HG03565 (cell line): ENCODE results near the gene SEPTIN5.
"Not testable (repeated sequence)": the region's sequence is repeated elsewhere in the genome, so short reads cannot be mapped to it uniquely, and the experiment has no call there.

Experiments used
- ATAC-seq: cut with Tn5 transposase; IDR thresholded peaks from one replicate; pipeline ENCODE4 v1.9.1; 2021; ENCODE audit warnings: mild to moderate bottlenecking, moderate library complexity; ENCODE audit not compliant: unreplicated experiment

The SEPTIN5 gene

DNA sequence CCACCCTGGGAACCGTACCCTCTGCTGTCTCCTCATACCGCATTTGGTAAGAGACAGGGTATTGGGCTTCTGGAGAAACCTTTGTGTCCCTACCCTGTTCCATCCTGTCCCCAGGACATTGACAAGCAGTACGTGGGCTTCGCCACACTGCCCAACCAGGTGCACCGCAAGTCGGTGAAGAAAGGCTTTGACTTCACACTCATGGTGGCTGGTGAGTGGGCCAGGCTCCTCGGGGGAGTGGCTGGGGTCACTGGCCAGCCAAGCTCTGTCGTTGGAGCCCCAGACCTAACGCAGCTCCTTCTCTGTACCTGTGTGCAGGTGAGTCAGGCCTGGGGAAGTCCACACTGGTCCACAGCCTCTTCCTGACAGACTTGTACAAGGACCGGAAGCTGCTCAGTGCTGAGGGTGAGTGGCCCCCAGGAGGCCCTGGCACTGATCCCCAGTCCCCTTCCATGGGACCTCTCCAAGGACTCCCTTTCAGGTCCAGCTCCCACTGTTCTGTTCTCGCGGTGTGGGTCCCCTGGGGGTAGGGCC, 5.3 kb downstream of the SEPTIN5 start:
- ATAC-seq = no peak

GRCh38 chr22:19720150-19720827, 6.0 kb downstream of the SEPTIN5 start:
- ATAC-seq = no peak

GRCh38 chr22:19720999-19721329, 6.7 kb downstream of the SEPTIN5 start:
- no peak for ATAC-seq

GRCh38 chr22:19721330-19722177, 7.3 kb downstream of the SEPTIN5 start:
- no peak for ATAC-seq

- ATAC-seq = no peak
Measured at GRCh38 chr22:19722178-19722981, 8.1 kb downstream of the SEPTIN5 start.

- no peak for ATAC-seq
Measured at GRCh38 chr22:19722982-19723231, 8.6 kb downstream of the SEPTIN5 start.

- no peak for ATAC-seq
Measured at GRCh38 chr22:19723232-19723982, 9.1 kb downstream of the SEPTIN5 start, which contains the start of gene GP1BB. Gene GP1BB (plus strand): TSS chr22:19723539. CDS start chr22:19723570, 31 bp downstream.

DNA sequence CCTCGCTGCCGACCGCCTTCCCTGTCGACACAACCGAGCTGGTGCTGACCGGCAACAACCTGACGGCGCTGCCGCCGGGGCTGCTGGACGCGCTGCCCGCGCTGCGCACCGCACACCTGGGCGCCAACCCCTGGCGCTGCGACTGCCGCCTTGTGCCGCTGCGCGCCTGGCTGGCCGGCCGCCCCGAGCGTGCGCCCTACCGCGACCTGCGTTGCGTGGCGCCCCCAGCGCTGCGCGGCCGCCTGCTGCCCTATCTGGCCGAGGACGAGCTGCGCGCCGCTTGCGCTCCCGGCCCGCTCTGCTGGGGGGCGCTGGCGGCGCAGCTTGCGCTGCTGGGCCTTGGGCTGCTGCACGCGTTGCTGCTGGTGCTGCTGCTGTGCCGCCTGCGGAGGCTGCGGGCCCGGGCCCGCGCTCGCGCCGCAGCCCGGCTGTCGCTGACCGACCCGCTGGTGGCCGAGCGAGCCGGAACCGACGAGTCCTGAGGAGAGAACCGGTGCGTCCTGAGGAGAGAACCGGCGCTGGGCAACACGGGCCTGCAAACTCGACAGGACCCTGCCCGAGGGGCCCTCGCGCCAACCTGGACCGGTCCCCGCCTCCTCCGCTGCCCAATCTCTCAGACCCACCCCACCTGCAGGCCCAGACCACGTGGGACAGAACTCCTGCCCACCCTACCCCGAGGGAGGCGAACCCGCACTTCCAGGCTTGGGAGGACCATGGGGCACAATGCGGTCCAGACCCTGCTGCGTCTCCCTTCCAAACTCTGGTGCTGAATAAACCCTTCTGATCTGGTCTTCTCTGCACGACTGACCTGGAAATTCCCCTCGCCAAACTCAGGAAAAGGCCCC, 9.9 kb downstream of the SEPTIN5 start:
- ATAC-seq = no peak

DNA sequence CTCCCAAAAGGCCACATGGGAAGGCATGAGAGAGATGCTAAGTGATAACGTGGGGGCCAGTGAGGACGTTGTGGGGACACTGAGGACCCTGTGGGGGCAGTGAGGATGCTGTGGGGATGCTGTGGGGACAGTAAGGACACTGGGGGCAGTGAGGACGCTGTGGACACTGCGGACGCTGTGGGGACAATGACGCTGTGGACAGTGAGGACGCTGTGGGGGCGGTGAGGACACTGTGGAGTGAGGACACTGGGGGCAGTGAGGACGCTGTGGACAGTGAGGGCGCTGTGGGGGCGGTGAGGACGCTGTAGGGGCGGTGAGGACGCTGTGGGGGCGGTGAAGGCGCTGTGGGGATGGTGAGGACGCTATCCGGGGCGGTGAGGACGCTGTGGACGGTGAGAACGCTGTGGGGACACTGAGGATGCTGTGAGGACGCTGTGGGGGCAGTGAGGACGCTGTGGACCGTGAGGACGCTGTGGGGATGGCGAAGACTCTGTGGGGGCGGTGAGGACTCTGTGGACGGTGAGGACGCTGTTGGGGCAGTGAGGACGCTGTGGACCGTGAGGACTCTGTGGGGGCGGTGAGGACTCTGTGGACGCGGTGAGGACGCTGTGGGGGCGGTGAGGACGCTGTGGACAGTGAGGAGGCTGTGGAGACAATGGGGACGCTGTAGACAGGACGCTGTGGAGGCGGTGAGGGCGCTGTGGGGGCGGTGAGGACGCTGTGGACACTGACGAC, 10.8 kb downstream of the SEPTIN5 start:
- no peak for ATAC-seq

- not testable (repeated sequence) for ATAC-seq
Measured at GRCh38 chr22:19726064-19726788, 11.9 kb downstream of the SEPTIN5 start.

- ATAC-seq = no peak
Measured at GRCh38 chr22:19727310-19728150, 13.2 kb downstream of the SEPTIN5 start.

- no peak for ATAC-seq
Measured at GRCh38 chr22:19728271-19728670, 14.0 kb downstream of the SEPTIN5 start.

DNA sequence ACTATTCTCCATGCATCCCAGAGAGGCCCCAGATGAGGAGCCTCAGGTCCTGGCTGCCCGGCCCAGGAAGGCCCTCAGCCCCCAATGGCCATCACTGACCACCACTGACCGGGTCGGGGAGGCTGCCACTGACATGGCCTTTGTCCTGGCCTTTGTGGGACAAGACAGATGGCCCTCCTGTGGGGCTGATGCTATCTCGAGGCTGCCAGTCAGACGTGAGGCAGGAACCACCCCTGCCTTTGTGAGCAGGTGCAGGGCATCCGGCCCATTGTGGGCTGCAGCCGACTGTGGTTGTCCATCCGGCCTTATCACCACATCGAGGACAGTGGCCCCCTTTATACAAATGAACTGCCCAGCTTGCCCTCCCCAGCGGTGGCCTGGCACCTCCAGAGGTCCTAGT, 14.5 kb downstream of the SEPTIN5 start:
- ATAC-seq = no peak

DNA sequence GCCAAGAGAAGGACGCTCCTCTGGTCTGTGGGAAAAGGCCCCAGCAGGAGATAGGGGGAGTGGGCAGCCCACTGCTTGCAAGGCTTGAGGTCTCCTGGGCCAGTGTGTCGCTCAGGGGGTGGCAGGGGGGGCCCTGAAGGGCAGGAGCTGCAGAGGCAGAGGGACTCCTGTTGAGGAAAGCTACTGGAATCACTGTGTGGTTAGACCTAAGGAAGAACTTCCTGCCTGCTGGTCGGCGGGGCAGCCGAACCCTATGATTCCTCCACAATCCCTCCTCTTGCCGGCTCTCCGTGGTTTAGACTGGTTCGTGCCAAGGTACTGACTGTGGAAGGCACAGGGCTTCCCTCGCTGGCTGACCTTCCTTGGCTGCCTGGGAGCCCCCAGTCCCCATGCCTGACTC, 15.2 kb downstream of the SEPTIN5 start:
- ATAC-seq = no peak

GRCh38 chr22:19730198-19730597, 15.9 kb downstream of the SEPTIN5 start:
- ATAC-seq = no peak

GRCh38 chr22:19730655-19731360, 16.5 kb downstream of the SEPTIN5 start:
- no peak for ATAC-seq
